K562 (cell line): ENCODE results near the gene ACSF3. TPM values are rescaled to one million over a fixed set of nuclear protein-coding genes. Genes with fewer than 3 reads are reported as not detected.
A peak's percentile ranks its signal among the peaks of the same experiment; 100 is the strongest.

Source experiments
- CTBP1 ChIP-seq: fragments of 450-650 bp; IDR thresholded peaks from 2 replicates; pipeline ENCODE4 v1.6.1; 2016; ENCODE audit warnings: borderline replicate concordance
- JUND ChIP-seq, 2 experiments: IDR thresholded peaks; 2 replicates in 1 of 2; 3 replicates in 1 of 2; pipeline ENCODE4 v1.6.1; 2011; ENCODE audit warnings: borderline replicate concordance in 2 of 2, low read depth in 2 of 2, low read length in 2 of 2, improper control_type of control experiment in 1 of 2, missing biosample characterization in 1 of 2, missing genetic modification characterization in 1 of 2, missing genetic modification reagents in 1 of 2
- LARP7 ChIP-seq: fragments of 450-650 bp; IDR thresholded peaks from 2 replicates; pipeline ENCODE4 v1.6.1; 2016
- NFE2L1 ChIP-seq: fragments of 450-650 bp; IDR thresholded peaks from 2 replicates; pipeline ENCODE4 v1.6.1; 2016; ENCODE audit warnings: missing genetic modification characterization, low read depth, mild to moderate bottlenecking, missing compliant biosample characterization, moderate library complexity, borderline replicate concordance
- RBM25 ChIP-seq: fragments of 200-400 bp; formaldehyde crosslinking; IDR thresholded peaks from 2 replicates; pipeline ENCODE4 v1.6.1; 2018; ENCODE audit warnings: low read length, low read depth, moderate library complexity; ENCODE audit not compliant: severe bottlenecking
- SIN3B ChIP-seq: fragments of 450-650 bp; IDR thresholded peaks from 2 replicates; pipeline ENCODE4 v1.6.1; 2017; ENCODE audit warnings: low read depth, mild to moderate bottlenecking, moderate library complexity
- ZFP36 ChIP-seq: fragments of 150-350 bp; IDR thresholded peaks from 2 replicates; pipeline ENCODE4 v1.6.1; 2018; ENCODE audit warnings: low read length, low read depth; ENCODE audit not compliant: partially characterized antibody
- ZNF146 ChIP-seq: IDR thresholded peaks from one replicate; pipeline ENCODE4 v1.6.1; 2018; ENCODE audit warnings: missing compliant biosample characterization; ENCODE audit not compliant: unreplicated experiment
- ZNF445 ChIP-seq: fragments of 250-450 bp; sonication (Bioruptor Pico); IDR thresholded peaks from 2 replicates; pipeline ENCODE4 v1.4.0; 2020; ENCODE audit warnings: low read depth, mild to moderate bottlenecking, moderate library complexity
- ZSCAN29 ChIP-seq: fragments of 450-650 bp; IDR thresholded peaks from 2 replicates; pipeline ENCODE4 v1.6.1; 2017
- ZZZ3 ChIP-seq: fragments of 450-650 bp; IDR thresholded peaks from 2 replicates; pipeline ENCODE4 v1.6.1; 2016; ENCODE audit warnings: antibody characterized with exemption, mild to moderate bottlenecking, moderate library complexity
- polyA plus RNA-seq, 8 experiments: library from polyadenylated mRNA; depleted of rRNA in 4 of 8; stranded (reverse) in 5 of 8; unstranded in 3 of 8; fragments of >200 nt; fragmentation: Nextera tagmentation in 2 of 8; fragmentation: Illumina TruSeq in 1 of 8; extraction: Ambion mirVana in 2 of 8; extraction: Trizol in 1 of 8; gene quantifications; 2 replicates each; pipeline versions ENCODE4 v1.2.1 to v1.2.3, GENCODE V29; 2011 to 2014; ENCODE audit warnings: inconsistent platforms in 1 of 8, missing spikeins in 1 of 8
- total RNA-seq, 7 experiments: library from RNA; depleted of rRNA in 6 of 7; stranded (reverse); fragments of >200 nt in 6 of 7; fragmentation: Illumina TruSeq in 2 of 7; extraction: Trizol in 2 of 7; gene quantifications; 2 replicates each; pipeline versions ENCODE4 v1.2.1 to v1.2.3, GENCODE V29; 2011 to 2021; ENCODE audit warnings: low replicate concordance in 1 of 7
- TF ChIP-seq, protein P1 (sequence below): sonication (generic); formaldehyde crosslinking; IDR thresholded peaks from 2 replicates; pipeline ENCODE4 v1.8.0; 2023; ENCODE audit warnings: missing genetic modification reagents, mild to moderate bottlenecking, borderline replicate concordance
- TF ChIP-seq, protein P2 (sequence below): fragments of 450-650 bp; IDR thresholded peaks from 2 replicates; pipeline ENCODE4 v1.6.1; 2014; ENCODE audit warnings: low read depth, mild to moderate bottlenecking, moderate library complexity, borderline replicate concordance
- TF ChIP-seq, protein P3 (sequence below): fragments of 250-450 bp; sonication (Bioruptor Pico); IDR thresholded peaks from 2 replicates; pipeline ENCODE4 v1.5.0; 2021; ENCODE audit warnings: mild to moderate bottlenecking, borderline replicate concordance
- TF ChIP-seq, protein P4 (sequence below): fragments of 250-450 bp; sonication (Bioruptor Pico); IDR thresholded peaks from 2 replicates; pipeline ENCODE4 v1.4.0; 2020; ENCODE audit warnings: mild to moderate bottlenecking

Gene ACSF3
- total and polyA plus RNA-seq, 9 of the 15 experiments (the other 6 are each of a cell fraction or from before 2014, with no cell fraction given), result 0.77 to 32.8 (median 14.7) TPM

DNA sequence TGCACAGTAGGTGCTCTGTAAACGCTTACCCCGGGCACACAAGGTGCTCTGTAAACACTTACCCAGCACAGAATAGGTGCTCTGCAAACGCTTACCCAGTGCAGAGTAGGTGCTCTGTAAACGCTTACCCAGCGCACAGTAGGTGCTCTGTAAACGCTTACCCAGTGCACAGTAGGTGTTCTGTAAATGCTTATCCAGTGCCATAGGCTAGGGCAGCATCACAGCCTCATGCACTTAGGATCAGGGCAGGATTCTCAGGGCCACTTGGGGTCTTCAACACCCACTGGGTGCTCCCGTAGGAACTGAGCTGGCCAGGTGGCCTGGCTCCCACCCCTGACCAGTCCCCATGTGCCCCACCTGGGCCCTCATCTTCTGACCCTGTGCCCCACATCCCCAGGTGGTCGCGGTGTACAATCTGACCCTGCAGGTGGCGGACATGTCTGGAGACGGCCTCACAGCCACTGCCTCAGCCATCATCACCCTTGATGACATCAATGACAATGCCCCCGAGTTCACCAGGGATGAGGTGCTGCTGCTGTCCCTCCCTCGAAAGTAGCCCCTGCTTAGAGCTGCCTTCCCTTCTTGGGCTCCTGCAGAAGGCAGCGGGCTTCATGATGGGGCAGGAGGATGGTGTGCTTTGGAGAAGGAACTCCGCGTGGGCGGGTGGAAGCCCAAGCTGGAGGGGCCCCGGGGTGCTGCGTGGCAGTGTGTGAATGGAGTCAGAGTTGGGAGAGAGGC, 93.5 kb downstream of the ACSF3 start (continued):
- TF ChIP-seq CTBP1 (peak; percentile 70), ZZZ3 (no peak), JUND (IDR thresholded peaks at IDR 0.05; ENCODE audit: borderline replicate concordance, low read depth, low read length) (no peak), JUND (tag; IDR thresholded peaks at IDR 0.05; ENCODE audit: borderline replicate concordance, low read depth, low read length) (no peak), ZNF445 (CRISPR knock-in tag) (no peak), RBM25 (no peak), NFE2L1 (tag) (no peak), LARP7 (no peak), ZFP36 (no peak), ZSCAN29 (no peak), ZNF146 (CRISPR knock-in tag) (no peak), SIN3B (no peak)
- TF ChIP-seq, protein P1, sequence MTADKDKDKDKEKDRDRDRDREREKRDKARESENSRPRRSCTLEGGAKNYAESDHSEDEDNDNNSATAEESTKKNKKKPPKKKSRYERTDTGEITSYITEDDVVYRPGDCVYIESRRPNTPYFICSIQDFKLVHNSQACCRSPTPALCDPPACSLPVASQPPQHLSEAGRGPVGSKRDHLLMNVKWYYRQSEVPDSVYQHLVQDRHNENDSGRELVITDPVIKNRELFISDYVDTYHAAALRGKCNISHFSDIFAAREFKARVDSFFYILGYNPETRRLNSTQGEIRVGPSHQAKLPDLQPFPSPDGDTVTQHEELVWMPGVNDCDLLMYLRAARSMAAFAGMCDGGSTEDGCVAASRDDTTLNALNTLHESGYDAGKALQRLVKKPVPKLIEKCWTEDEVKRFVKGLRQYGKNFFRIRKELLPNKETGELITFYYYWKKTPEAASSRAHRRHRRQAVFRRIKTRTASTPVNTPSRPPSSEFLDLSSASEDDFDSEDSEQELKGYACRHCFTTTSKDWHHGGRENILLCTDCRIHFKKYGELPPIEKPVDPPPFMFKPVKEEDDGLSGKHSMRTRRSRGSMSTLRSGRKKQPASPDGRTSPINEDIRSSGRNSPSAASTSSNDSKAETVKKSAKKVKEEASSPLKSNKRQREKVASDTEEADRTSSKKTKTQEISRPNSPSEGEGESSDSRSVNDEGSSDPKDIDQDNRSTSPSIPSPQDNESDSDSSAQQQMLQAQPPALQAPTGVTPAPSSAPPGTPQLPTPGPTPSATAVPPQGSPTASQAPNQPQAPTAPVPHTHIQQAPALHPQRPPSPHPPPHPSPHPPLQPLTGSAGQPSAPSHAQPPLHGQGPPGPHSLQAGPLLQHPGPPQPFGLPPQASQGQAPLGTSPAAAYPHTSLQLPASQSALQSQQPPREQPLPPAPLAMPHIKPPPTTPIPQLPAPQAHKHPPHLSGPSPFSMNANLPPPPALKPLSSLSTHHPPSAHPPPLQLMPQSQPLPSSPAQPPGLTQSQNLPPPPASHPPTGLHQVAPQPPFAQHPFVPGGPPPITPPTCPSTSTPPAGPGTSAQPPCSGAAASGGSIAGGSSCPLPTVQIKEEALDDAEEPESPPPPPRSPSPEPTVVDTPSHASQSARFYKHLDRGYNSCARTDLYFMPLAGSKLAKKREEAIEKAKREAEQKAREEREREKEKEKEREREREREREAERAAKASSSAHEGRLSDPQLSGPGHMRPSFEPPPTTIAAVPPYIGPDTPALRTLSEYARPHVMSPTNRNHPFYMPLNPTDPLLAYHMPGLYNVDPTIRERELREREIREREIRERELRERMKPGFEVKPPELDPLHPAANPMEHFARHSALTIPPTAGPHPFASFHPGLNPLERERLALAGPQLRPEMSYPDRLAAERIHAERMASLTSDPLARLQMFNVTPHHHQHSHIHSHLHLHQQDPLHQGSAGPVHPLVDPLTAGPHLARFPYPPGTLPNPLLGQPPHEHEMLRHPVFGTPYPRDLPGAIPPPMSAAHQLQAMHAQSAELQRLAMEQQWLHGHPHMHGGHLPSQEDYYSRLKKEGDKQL (CRISPR knock-in tag), result no peak
- TF ChIP-seq, protein P2, sequence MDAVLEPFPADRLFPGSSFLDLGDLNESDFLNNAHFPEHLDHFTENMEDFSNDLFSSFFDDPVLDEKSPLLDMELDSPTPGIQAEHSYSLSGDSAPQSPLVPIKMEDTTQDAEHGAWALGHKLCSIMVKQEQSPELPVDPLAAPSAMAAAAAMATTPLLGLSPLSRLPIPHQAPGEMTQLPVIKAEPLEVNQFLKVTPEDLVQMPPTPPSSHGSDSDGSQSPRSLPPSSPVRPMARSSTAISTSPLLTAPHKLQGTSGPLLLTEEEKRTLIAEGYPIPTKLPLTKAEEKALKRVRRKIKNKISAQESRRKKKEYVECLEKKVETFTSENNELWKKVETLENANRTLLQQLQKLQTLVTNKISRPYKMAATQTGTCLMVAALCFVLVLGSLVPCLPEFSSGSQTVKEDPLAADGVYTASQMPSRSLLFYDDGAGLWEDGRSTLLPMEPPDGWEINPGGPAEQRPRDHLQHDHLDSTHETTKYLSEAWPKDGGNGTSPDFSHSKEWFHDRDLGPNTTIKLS, result no peak
- TF ChIP-seq, protein P3, sequence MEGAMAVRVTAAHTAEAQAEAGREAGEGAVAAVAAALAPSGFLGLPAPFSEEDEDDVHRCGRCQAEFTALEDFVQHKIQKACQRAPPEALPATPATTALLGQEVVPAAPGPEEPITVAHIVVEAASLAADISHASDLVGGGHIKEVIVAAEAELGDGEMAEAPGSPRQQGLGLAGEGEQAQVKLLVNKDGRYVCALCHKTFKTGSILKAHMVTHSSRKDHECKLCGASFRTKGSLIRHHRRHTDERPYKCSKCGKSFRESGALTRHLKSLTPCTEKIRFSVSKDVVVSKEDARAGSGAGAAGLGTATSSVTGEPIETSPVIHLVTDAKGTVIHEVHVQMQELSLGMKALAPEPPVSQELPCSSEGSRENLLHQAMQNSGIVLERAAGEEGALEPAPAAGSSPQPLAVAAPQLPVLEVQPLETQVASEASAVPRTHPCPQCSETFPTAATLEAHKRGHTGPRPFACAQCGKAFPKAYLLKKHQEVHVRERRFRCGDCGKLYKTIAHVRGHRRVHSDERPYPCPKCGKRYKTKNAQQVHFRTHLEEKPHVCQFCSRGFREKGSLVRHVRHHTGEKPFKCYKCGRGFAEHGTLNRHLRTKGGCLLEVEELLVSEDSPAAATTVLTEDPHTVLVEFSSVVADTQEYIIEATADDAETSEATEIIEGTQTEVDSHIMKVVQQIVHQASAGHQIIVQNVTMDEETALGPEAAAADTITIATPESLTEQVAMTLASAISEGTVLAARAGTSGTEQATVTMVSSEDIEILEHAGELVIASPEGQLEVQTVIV, result no peak
- TF ChIP-seq, protein P4, sequence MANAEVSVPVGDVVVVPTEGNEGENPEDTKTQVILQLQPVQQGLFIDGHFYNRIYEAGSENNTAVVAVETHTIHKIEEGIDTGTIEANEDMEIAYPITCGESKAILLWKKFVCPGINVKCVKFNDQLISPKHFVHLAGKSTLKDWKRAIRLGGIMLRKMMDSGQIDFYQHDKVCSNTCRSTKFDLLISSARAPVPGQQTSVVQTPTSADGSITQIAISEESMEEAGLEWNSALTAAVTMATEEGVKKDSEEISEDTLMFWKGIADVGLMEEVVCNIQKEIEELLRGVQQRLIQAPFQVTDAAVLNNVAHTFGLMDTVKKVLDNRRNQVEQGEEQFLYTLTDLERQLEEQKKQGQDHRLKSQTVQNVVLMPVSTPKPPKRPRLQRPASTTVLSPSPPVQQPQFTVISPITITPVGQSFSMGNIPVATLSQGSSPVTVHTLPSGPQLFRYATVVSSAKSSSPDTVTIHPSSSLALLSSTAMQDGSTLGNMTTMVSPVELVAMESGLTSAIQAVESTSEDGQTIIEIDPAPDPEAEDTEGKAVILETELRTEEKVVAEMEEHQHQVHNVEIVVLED (CRISPR knock-in tag), result no peak
